ENCODE measurements around the gene MAP3K14. TPM values are rescaled to one million over a fixed set of nuclear protein-coding genes. Genes with fewer than 3 reads are reported as not detected.

The MAP3K14 gene
- total and polyA plus RNA-seq, 2 donors (not counting 1 experiment from before 2014, with no cell fraction given): 3.6 to 5.2 TPM

- Histone ChIP-seq H3K4me2 (ENCODE audit: extremely low read depth, insufficient read depth, low read length) (peak overlapping the region; percentile 67), H3K4me3 (replicated peaks in 1 of 4; ENCODE audit: control extremely low read depth in 1 of 4, insufficient read depth in 1 of 4, low read depth in 3 of 4, low read length in 4 of 4) (no peak overlapping the region), H3K27ac (ENCODE audit: insufficient read depth, low read length) (peak overlapping the region; percentile 60), H3K4me1 (ENCODE audit: control insufficient read depth, extremely low read depth, insufficient read depth, low read length) (peaks cover 24% of the 10 kb centered on the region), H3K27me3 (ENCODE audit: control insufficient read depth, insufficient read depth, low read length) (no peaks in the 10 kb centered on the region), H4K20me1 (ENCODE audit: control insufficient read depth, extremely low read depth, insufficient read depth, low read length) (no peaks in the 10 kb centered on the region), H3K36me3 (ENCODE audit: control insufficient read depth, insufficient read depth, low read length) (peaks cover 11% of the 10 kb centered on the region), H2AFZ (ENCODE audit: low read length) (no peak overlapping the region), H3K79me2 (ENCODE audit: control insufficient read depth, insufficient read depth, low read length) (peaks cover 24% of the 10 kb centered on the region), H3K9me3 (ENCODE audit: control insufficient read depth, insufficient read depth, low read depth, low read length) (no peaks in the 10 kb centered on the region), H3K9ac (ENCODE audit: insufficient read depth, low read length) (no peak overlapping the region)
- peak; percentile 92 to 96 for DNase-seq (ENCODE audit: low read depth in 2 of 2)
- no peak for TF ChIP-seq EZH2 (IDR thresholded peaks at IDR 0.05; ENCODE audit: low read length, missing control alignments)
- TF ChIP-seq CTCF (conservative IDR thresholded peaks at IDR 0.05 in 1 of 2, IDR thresholded peaks at IDR 0.05 in 1 of 2; ENCODE audit: low read depth in 1 of 2, low read length in 2 of 2): peak in 1 of 2 donors; percentile 26
Observed at GRCh38 chr17:45293413-45294211, 23.2 kb downstream of the MAP3K14 start.

GRCh38 chr17:45292696-45293412 is 24.0 kb downstream of the MAP3K14 start:
- Histone ChIP-seq H4K20me1 (ENCODE audit: control insufficient read depth, extremely low read depth, insufficient read depth, low read length) (no peaks in the 10 kb centered on the region), H3K36me3 (ENCODE audit: control insufficient read depth, insufficient read depth, low read length) (peaks cover 10% of the 10 kb centered on the region), H2AFZ (ENCODE audit: low read length) (no peak overlapping the region), H3K4me1 (ENCODE audit: control insufficient read depth, extremely low read depth, insufficient read depth, low read length) (peaks cover 24% of the 10 kb centered on the region), H3K4me2 (ENCODE audit: extremely low read depth, insufficient read depth, low read length) (peak overlapping the region; percentile 4), H3K9me3 (ENCODE audit: control insufficient read depth, insufficient read depth, low read depth, low read length) (no peaks in the 10 kb centered on the region), H3K4me3 (replicated peaks in 1 of 4; ENCODE audit: control extremely low read depth in 1 of 4, insufficient read depth in 1 of 4, low read depth in 3 of 4, low read length in 4 of 4) (no peak overlapping the region), H3K9ac (ENCODE audit: insufficient read depth, low read length) (no peak overlapping the region), H3K27me3 (ENCODE audit: control insufficient read depth, insufficient read depth, low read length) (no peaks in the 10 kb centered on the region), H3K27ac (ENCODE audit: insufficient read depth, low read length) (no peak overlapping the region), H3K79me2 (ENCODE audit: control insufficient read depth, insufficient read depth, low read length) (peaks cover 22% of the 10 kb centered on the region)
- no peak for TF ChIP-seq CTCF (conservative IDR thresholded peaks at IDR 0.05 in 1 of 2, IDR thresholded peaks at IDR 0.05 in 1 of 2; ENCODE audit: low read depth in 1 of 2, low read length in 2 of 2)
- TF ChIP-seq EZH2 (IDR thresholded peaks at IDR 0.05; ENCODE audit: low read length, missing control alignments): no peak
- DNase-seq (ENCODE audit: low read depth in 2 of 2): no peak

GRCh38 chr17:45291171-45291805 is 25.5 kb downstream of the MAP3K14 start:
- Histone ChIP-seq H3K36me3 (ENCODE audit: control insufficient read depth, insufficient read depth, low read length) (peaks cover 14% of the 10 kb centered on the region), H4K20me1 (ENCODE audit: control insufficient read depth, extremely low read depth, insufficient read depth, low read length) (no peaks in the 10 kb centered on the region), H3K79me2 (ENCODE audit: control insufficient read depth, insufficient read depth, low read length) (peaks cover 13% of the 10 kb centered on the region), H3K4me1 (ENCODE audit: control insufficient read depth, extremely low read depth, insufficient read depth, low read length) (peaks cover 24% of the 10 kb centered on the region), H2AFZ (ENCODE audit: low read length) (no peak overlapping the region), H3K9ac (ENCODE audit: insufficient read depth, low read length) (no peak overlapping the region), H3K27ac (ENCODE audit: insufficient read depth, low read length) (no peak overlapping the region), H3K4me2 (ENCODE audit: extremely low read depth, insufficient read depth, low read length) (no peak overlapping the region), H3K9me3 (ENCODE audit: control insufficient read depth, insufficient read depth, low read depth, low read length) (no peaks in the 10 kb centered on the region), H3K27me3 (ENCODE audit: control insufficient read depth, insufficient read depth, low read length) (no peaks in the 10 kb centered on the region), H3K4me3 (replicated peaks in 1 of 4; ENCODE audit: control extremely low read depth in 1 of 4, insufficient read depth in 1 of 4, low read depth in 3 of 4, low read length in 4 of 4) (no peak overlapping the region)
- DNase-seq (ENCODE audit: low read depth in 2 of 2): no peak
- TF ChIP-seq CTCF (conservative IDR thresholded peaks at IDR 0.05 in 1 of 2, IDR thresholded peaks at IDR 0.05 in 1 of 2; ENCODE audit: low read depth in 1 of 2, low read length in 2 of 2): no peak
- no peak for TF ChIP-seq EZH2 (IDR thresholded peaks at IDR 0.05; ENCODE audit: low read length, missing control alignments)
